NCI-H2081 treated with DMSO at 0.1 percent for 48 hours (cell line): Measurements from ENCODE around the gene SCAI.
"Not testable (repeated sequence)": the region's sequence is repeated elsewhere in the genome, so short reads cannot be mapped to it uniquely, and the experiment has no call there.

ENCODE experiments used
- DNase-seq: peaks from one replicate; lab custom pipeline; 2025; lab: John Stamatoyannopoulos, UW

SCAI gene

DNA sequence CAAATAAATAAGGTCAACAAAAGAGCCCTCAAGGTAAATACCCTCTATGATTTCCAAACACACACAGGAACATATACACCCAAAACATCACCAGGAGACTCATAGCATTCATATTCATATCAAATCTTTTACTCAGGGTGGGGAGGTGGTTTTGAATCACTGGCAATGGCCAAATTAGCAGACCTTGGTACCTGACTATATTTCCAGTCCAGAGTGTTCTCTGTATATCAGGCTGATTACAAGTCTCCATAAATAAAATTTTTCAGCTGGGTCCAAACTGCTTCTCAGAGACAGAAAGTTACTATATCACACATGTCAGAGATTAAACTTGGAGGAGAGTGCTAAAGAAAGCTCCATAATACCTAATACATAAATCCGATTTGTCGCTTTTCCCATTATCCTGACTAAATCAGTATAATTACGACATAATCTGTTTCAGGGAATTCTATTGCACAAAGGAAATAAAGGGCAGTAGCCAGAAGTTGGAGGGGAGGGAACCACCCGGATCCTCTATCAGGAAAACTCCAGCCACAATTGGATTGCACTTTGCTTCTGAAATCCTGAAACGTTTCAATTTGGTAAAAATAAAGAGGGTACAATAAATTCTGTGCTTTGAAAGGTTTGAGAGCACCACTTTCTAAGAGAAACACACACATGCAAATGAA lies 195.5 kb downstream of the SCAI start:
- no peak for DNase-seq

GRCh38 chr9:124946167-124946566 lies 197.2 kb downstream of the SCAI start:
- DNase-seq = no peak

- DNase-seq = no peak
These were observed 201.4 kb downstream of the SCAI start for GRCh38 chr9:124941679-124942561.

- peak; percentile 67 for DNase-seq
These were observed 202.2 kb downstream of the SCAI start, which contains the start of gene GOLGA1 for GRCh38 chr9:124940894-124941678. Gene GOLGA1, minus strand, starts transcription at chr9:124941083. Its CDS starts 2,372 bp downstream, at chr9:124938711.

DNA sequence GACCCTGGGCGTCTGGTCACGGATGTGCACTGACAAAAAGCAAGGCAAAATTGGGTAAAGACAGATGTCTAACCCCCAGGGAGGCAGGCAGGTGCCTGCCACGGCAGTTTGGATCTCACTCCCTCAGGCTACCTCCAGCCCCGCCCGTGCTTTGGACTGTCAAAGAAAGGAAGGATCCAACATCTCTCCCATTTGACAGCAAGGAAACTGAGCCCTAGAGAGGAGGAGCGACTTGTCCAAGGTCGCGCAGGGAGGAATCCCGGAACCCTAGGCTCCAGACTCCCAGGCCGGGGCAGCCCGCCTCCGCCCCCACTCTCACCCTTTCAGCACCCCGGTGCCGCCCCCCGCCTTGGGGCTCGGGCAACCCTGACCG lies 202.8 kb downstream of the SCAI start:
- DNase-seq = peak; percentile 85

GRCh38 chr9:124939944-124940343 lies 203.4 kb downstream of the SCAI start:
- no peak for DNase-seq

DNA sequence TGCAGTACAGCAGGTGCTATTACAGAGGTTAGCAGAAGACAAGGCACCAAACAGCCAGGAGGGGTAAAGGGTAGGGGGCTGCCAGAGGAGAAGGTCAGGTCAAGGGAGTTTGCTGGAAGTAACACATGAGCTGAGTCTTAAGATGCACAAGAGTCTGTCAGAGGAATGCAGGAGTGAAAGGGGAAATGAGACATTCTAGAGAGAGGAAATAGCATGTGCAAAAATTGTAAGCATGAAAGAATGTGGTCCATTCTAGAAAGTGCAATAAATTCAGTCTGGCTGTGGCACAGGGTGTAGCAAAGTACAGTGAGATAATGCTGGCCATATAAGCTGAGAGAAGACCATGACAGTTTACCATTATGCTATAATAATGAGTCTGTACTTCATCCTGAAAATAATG lies 209.0 kb downstream of the SCAI start:
- no peak for DNase-seq

GRCh38 chr9:124932333-124932732 lies 211.0 kb downstream of the SCAI start:
- no peak for DNase-seq

GRCh38 chr9:124929464-124929863 lies 213.9 kb downstream of the SCAI start:
- no peak for DNase-seq

DNA sequence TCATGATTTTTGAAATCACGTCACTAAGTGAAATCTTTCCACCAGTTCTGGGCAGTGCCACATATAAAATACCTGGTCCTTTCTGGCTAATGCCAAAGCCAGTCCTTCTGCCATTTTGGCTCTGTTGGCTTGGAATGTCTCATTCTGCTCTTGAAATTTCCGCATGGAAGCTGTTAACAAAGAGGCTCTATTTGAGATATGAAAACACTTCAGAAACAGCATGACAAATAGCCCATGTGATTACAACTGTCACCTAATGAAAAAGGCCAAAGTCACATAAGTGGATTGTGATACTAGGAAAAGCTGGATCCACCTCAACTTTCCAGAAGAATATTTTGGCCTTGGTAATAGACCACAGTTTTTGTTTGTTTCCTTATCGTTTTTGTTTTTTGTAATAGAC lies 215.2 kb downstream of the SCAI start:
- no peak for DNase-seq

DNA sequence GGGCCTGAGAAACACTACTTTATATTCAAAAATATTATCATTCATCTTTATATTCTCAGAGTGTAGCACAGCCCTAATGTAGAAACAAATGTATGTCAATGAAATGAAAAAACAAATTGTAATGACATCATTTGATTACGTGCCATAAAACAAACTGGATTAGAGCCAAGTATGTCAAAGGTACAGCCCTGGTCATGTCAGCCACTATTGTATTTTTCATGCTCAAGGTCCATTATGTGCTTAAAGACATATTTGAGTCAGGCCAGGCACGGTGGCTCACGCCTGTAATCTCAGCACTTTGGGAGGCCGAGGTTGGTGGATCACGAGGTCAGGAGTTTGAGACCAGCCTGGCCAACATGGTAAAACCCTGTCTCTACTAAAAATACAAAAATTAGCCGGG lies 222.9 kb downstream of the SCAI start:
- DNase-seq = not testable (repeated sequence)

DNA sequence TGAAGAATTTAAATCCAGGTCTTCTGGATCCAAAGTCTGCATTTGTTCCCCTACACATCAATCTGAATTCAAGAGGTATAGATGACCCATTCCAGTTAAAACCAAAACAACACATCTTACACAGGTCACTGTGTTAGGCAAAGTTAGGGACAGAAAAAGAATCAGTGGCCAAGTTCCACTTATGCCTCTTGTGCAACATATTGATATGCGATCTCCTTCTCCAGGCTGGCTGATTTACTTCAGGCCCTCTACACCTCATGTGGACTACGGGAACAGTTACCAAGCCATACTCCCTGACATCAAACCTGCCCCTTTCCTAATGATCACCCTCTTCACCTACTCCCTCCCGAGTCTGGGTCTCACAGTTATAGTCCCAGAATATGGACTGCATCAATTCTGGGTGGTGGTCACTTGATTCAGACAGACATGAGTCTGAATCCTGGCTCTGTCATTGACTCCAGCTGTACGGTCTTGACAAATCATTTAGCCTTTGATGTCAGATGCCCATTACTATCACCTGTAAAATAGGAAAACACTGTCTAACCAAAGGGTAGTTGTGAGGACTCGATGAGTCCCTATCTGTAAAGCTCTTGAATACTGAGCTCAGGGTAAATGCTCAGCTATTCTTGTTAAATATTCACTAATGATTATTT lies 228.4 kb downstream of the SCAI start:
- DNase-seq = no peak

- no peak for DNase-seq
These were observed 229.9 kb downstream of the SCAI start for GRCh38 chr9:124913378-124913777.

DNA sequence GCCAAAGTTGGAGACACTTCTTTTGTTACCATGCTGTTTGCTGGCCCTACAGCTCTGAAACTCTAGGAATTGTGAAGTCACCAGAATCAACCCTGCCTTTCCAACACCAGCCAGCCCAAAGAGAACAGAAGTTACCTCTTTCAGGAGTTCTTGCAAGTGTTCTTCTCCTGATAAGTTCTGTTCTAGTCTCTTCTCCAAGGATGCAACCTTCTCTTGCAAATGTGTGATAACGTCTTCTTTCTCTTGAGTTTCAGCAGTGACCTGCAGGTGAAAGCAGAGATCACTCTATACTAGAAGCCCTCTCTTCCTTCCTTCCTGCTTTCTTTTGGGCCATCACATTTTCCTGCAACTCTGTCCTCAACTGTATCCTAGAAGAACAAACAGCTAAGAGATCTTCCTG lies 231.6 kb downstream of the SCAI start:
- no peak for DNase-seq

DNA sequence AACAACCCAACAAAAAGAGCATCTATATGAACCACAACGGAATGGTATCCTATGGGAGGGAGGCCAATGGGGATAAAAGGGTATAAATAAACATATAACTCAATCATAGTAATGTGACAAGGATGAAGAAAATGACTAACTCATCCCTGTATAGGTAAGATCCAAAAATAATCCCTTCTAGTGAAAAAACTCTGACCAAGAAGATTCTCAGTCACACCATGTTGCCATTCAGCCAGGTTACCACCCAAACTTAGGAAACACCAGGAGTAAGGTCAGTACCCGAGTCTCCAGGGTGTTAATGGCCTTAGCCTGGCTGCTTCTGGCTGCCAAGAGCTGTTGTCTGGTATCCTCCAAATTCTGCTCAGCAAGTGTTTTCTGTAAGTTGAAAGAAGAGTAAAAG lies 235.2 kb downstream of the SCAI start:
- no peak for DNase-seq

GRCh38 chr9:124906966-124907365 lies 236.4 kb downstream of the SCAI start:
- DNase-seq = no peak

DNA sequence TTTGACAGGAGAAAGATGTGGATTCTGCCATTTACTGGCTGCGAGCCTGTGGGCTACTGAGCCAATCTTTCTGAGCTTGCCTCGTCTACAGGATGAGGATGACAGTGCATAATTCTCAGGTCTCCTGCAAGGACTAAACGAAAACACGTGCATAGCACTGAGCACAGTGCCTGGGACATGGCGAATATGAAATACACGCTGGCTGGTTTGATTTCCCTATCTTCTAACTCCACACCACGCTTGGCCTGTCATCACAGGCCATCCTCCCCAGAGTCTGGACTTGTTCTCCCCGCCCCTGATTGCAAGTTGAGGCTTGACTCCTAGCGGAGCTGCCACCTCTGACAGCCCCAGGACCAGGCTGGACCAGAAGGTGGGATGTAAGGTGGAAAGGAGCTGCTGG lies 243.5 kb downstream of the SCAI start:
- DNase-seq = no peak

DNA sequence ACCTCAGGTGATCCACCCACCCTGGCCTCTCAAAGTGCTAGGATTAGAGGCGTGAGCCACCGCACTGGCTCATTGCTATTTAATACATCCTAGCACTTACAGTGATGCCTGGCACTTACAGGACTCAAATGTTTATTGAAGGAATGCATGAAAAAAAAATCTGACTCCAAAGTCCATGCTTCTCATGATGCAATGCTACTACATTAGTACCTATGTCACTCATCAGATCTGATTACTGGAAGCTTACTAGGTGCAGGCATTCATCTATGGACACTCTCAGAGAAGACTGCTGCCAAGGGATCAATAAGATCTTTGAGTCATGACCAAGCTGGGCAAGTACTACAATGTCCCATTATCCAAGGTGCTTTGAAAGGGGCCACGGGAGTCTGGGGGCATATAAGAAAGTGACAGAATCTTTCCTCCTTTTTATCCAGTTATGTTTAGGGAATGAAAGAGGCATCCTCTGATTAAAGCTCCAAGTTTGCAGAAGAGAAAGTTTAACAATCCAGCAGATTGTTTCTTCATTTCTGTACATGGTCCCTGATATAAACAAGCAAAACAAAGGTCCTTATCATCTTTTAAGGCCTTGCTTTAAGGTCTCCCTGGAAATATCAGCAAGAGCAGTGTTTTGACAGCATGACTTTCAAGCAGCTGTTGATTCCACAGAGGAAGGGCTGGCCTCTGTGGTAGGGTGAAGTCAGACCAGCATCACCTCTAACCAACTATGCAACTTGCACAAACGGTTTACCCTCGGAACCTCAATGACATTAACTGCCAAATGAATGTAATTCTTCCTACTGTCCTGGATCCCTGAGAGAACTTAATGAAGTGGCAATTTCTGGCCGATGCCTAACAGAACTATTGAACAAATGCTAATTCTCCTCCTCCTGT lies 245.5 kb downstream of the SCAI start:
- no peak for DNase-seq

GRCh38 chr9:124894741-124895170 lies 248.6 kb downstream of the SCAI start:
- DNase-seq = no peak

DNA sequence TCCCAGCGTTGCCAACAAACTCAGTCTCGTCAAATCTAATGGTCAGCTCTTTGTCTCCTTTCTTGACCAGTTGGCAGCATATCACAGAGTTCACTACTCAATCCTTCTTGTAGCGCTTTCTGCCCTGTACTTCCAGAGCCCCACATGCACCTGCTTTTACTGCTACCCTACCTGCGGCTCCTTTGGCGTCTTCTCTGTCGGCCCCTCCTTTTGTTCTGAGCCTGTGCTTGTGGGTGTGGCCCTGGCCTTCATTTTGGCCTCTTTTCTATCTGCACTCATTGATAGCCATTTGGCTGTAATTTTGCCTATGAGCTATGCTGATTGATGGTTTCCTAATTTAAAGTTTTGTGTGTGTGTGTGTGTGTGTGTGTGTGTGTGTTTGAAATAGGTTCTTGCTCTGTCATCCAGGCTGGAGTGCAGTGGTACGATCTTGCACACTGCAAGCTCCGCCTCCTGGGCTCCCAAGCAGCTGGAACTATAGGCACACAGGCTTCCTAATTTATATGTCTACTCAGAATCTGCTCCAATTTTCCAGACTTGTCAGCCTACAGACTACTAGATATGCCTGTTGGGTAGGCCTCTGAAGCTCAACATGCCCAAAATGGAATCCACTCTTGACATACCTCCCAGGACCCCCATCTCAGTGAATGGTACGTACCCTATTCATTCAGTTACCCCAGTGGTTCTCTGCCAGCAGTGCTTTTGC lies 249.1 kb downstream of the SCAI start:
- no peak for DNase-seq
